HepG2 (cell line): ENCODE measurements around the gene CAST. TPM values are rescaled to one million over a fixed set of nuclear protein-coding genes. Genes with fewer than 3 reads are reported as not detected.

ENCODE experiments used
- AKNA ChIP-seq: sonication (generic); formaldehyde crosslinking; IDR thresholded peaks from 2 replicates; pipeline ENCODE4 v1.4.0; 2020; ENCODE audit warnings: missing genetic modification reagents, borderline replicate concordance
- DPF2 ChIP-seq: sonication (generic); formaldehyde crosslinking; IDR thresholded peaks from 2 replicates; pipeline ENCODE4 v1.4.0; 2020; ENCODE audit warnings: mild to moderate bottlenecking, low read depth, missing genetic modification reagents, borderline replicate concordance
- GATAD2A ChIP-seq: IDR thresholded peaks from 2 replicates; pipeline ENCODE4 v1.6.1; 2016
- HMG20A ChIP-seq: IDR thresholded peaks from 2 replicates; pipeline ENCODE4 v1.6.1; 2016; ENCODE audit warnings: borderline replicate concordance
- HNF4A ChIP-seq: sonication (generic); formaldehyde crosslinking; IDR thresholded peaks from 2 replicates; pipeline ENCODE4 v1.4.0; 2020; ENCODE audit warnings: missing genetic modification reagents
- MXD4 ChIP-seq: IDR thresholded peaks from 2 replicates; pipeline ENCODE4 v1.6.1; 2016; ENCODE audit warnings: mild to moderate bottlenecking, missing biosample characterization, missing genetic modification reagents
- MXI1 ChIP-seq: IDR thresholded peaks from 3 replicates; pipeline ENCODE4 v1.6.1; 2012; ENCODE audit warnings: low read depth, low read length, inconsistent platforms, borderline replicate concordance
- ZBTB26 ChIP-seq: IDR thresholded peaks from 2 replicates; pipeline ENCODE4 v1.6.1; 2016; ENCODE audit warnings: missing compliant biosample characterization, missing genetic modification reagents, borderline replicate concordance
- ZFX ChIP-seq: sonication (generic); formaldehyde crosslinking; IDR thresholded peaks from 2 replicates; pipeline ENCODE4 v1.4.0; 2020; ENCODE audit warnings: mild to moderate bottlenecking, low read depth, missing genetic modification reagents, moderate library complexity
- ZNF800 ChIP-seq: sonication (generic); formaldehyde crosslinking; IDR thresholded peaks from 2 replicates; pipeline ENCODE4 v1.4.0; 2020; ENCODE audit warnings: missing genetic modification reagents
- ZSCAN29 ChIP-seq: sonication (generic); formaldehyde crosslinking; conservative IDR thresholded peaks from 2 replicates; pipeline ENCODE4 v1.4.0; 2020; ENCODE audit warnings: mild to moderate bottlenecking, missing genetic modification reagents
- polyA plus RNA-seq, 8 experiments: library from polyadenylated mRNA; depleted of rRNA in 3 of 8; stranded (reverse) in 7 of 8; unstranded in 1 of 8; fragments of >200 nt; fragmentation: Illumina TruSeq in 4 of 8; extraction: Trizol in 4 of 8; gene quantifications; 2 replicates each; pipeline versions ENCODE4 v1.2.1 to v1.2.3, GENCODE V29; 2011 to 2016; ENCODE audit warnings: low read depth in 4 of 8, missing spikeins in 1 of 8, mixed read lengths in 1 of 8; ENCODE audit not compliant: insufficient read depth in 1 of 8
- total RNA-seq, 5 experiments: library from RNA; depleted of rRNA; stranded (reverse); fragments of >200 nt; fragmentation: Illumina TruSeq; extraction: Trizol; gene quantifications; 2 replicates each; pipeline ENCODE4 v1.2.3, GENCODE V29; 2016; ENCODE audit warnings: low read depth in 1 of 5
- TF ChIP-seq, protein P1 (sequence below): sonication (generic); formaldehyde crosslinking; IDR thresholded peaks from 2 replicates; pipeline ENCODE4 v1.5.0; 2020; ENCODE audit warnings: missing genetic modification reagents
- TF ChIP-seq, protein P2 (sequence below): sonication (generic); formaldehyde crosslinking; IDR thresholded peaks from 2 replicates; pipeline ENCODE4 v1.8.0; 2022; ENCODE audit warnings: missing genetic modification reagents, low read depth, mild to moderate bottlenecking, borderline replicate concordance
- TF ChIP-seq, protein P3 (sequence below): sonication (generic); formaldehyde crosslinking; IDR thresholded peaks from 2 replicates; pipeline ENCODE4 v1.5.0; 2020; ENCODE audit warnings: missing genetic modification reagents
- TF ChIP-seq, protein P4 (sequence below): IDR thresholded peaks from 2 replicates; pipeline ENCODE4 v1.6.1; 2016; ENCODE audit warnings: low read depth, control low read depth
- TF ChIP-seq, protein P5 (sequence below): IDR thresholded peaks from 2 replicates; pipeline ENCODE4 v1.6.1; 2018; ENCODE audit warnings: missing genetic modification reagents, mild to moderate bottlenecking, missing compliant biosample characterization

The CAST gene
- total and polyA plus RNA-seq, 2 of the 13 experiments (the other 11 are each of a cell fraction or from before 2014, with no cell fraction given): 42.1 to 67.6 TPM

DNA sequence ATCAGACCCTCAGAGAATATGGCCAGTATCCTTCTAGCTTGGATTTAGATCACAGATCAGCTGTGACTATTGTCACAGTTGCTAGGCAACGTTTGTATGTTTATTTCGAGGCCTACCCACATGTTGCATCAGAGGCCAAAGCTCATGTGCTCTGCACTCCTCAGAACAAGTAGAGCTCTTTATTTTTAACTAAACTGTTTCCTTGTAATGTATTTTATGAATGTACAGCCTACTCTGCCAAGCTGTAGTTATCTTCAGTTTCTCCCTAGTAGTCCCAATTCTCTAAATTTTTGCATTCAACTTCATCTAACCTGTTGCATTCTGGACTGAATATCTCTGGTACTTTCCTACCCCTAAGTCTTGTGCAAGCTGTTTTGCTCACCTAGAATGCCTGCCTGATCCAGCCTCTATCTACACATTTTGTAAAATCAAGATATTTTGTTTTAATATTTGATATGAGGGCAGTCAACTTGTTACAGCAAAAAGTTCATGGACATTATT is 52.8 kb downstream of the CAST start (continued):
- no peak for TF ChIP-seq AKNA (CRISPR knock-in tag)
- TF ChIP-seq, protein P1, sequence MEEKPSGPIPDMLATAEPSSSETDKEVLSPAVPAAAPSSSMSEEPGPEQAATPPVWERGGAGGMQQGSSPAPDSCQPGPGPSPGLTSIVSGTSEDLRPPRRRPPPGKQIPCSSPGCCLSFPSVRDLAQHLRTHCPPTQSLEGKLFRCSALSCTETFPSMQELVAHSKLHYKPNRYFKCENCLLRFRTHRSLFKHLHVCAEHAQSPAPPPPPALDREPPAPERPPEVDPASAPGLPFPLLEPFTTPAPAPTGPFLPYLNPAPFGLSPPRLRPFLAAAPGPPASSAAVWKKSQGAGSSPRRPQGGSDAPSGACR: no peak
- no peak for TF ChIP-seq ZBTB26 (CRISPR knock-in tag)
- peak; percentile 88 for TF ChIP-seq GATAD2A (CRISPR knock-in tag)
- TF ChIP-seq, protein P2, sequence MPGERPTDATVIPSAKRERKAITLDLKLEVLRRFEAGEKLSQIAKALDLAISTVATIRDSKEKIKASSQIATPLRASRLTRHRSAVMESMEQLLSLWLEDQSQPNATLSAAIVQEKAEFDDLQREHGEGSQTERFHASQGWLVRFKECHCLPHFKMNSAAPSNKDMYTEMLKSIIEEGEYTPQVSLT: no peak
- TF ChIP-seq ZFX (CRISPR knock-in tag): peak; percentile 77
- TF ChIP-seq ZNF800: no peak
- TF ChIP-seq HMG20A (CRISPR knock-in tag): peak; percentile 71
- peak; percentile 81 for TF ChIP-seq DPF2 (CRISPR knock-in tag)
- TF ChIP-seq MXI1: peak; percentile 92; the same call in 2 of the 3 replicates
- TF ChIP-seq, protein P3, sequence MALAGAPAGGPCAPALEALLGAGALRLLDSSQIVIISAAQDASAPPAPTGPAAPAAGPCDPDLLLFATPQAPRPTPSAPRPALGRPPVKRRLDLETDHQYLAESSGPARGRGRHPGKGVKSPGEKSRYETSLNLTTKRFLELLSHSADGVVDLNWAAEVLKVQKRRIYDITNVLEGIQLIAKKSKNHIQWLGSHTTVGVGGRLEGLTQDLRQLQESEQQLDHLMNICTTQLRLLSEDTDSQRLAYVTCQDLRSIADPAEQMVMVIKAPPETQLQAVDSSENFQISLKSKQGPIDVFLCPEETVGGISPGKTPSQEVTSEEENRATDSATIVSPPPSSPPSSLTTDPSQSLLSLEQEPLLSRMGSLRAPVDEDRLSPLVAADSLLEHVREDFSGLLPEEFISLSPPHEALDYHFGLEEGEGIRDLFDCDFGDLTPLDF: no peak
- TF ChIP-seq, protein P4, sequence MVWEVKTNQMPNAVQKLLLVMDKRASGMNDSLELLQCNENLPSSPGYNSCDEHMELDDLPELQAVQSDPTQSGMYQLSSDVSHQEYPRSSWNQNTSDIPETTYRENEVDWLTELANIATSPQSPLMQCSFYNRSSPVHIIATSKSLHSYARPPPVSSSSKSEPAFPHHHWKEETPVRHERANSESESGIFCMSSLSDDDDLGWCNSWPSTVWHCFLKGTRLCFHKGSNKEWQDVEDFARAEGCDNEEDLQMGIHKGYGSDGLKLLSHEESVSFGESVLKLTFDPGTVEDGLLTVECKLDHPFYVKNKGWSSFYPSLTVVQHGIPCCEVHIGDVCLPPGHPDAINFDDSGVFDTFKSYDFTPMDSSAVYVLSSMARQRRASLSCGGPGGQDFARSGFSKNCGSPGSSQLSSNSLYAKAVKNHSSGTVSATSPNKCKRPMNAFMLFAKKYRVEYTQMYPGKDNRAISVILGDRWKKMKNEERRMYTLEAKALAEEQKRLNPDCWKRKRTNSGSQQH (CRISPR knock-in tag): no peak
- TF ChIP-seq, protein P5, sequence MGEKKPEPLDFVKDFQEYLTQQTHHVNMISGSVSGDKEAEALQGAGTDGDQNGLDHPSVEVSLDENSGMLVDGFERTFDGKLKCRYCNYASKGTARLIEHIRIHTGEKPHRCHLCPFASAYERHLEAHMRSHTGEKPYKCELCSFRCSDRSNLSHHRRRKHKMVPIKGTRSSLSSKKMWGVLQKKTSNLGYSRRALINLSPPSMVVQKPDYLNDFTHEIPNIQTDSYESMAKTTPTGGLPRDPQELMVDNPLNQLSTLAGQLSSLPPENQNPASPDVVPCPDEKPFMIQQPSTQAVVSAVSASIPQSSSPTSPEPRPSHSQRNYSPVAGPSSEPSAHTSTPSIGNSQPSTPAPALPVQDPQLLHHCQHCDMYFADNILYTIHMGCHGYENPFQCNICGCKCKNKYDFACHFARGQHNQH (CRISPR knock-in tag): peak; percentile 79; the same call in 1 of the 2 replicates
- TF ChIP-seq ZSCAN29 (CRISPR knock-in tag): 0 out of 2 replicates have a peak, but pooled peaks have one; percentile 57
- TF ChIP-seq MXD4: peak; percentile 76
- TF ChIP-seq HNF4A (CRISPR knock-in tag): peak; percentile 96
